Endothelial cell of umbilical vein (primary cell): ENCODE results near the gene SHISA9. TPM values are rescaled to one million over a fixed set of nuclear protein-coding genes. Genes with fewer than 3 reads are reported as not detected.

Experiments
- BruUV-seq: library from RNA; stranded (reverse); fragments of 400-500 nt; replicated peaks from 2 replicates; lab custom pipeline; 2021; lab: Mats Ljungman, UMichigan
- CTCF ChIA-PET: fragments of 300-600, 350-600 bp; sonication (Branson Sonifier 250); formaldehyde crosslinking; loops from one replicate; lab custom pipeline; 2021; ENCODE audit warnings: antibody characterized with exemption, inconsistent platforms; lab: Charles Lee
- POLR2A ChIA-PET: fragments of 300-600, 350-600 bp; sonication (Branson Sonifier 250); formaldehyde crosslinking; loops from one replicate; lab custom pipeline; 2021; ENCODE audit warnings: antibody characterized with exemption, inconsistent platforms; lab: Charles Lee
- DNase-seq: peaks from one replicate; pipeline ENCODE4 v3.0.0-alpha.2; 2011; ENCODE audit warnings: low read depth, low spot score
- FAIRE-seq: peaks from 2 replicates; lab custom pipeline; 2011; peaks lifted over from hg19 to GRCh38; lab: Jason Lieb, UNC
- H2AFZ ChIP-seq: 2 replicates; pipeline ENCODE4 v1.6.0; 2012; ENCODE audit warnings: low read depth, low read length, control low read depth, inconsistent platforms
- H3K27ac ChIP-seq: 2 replicates; pipeline ENCODE4 v1.5.1; 2011; ENCODE audit warnings: low read depth, mild to moderate bottlenecking, control low read depth, low read length, moderate library complexity; ENCODE audit not compliant: insufficient read depth
- H3K27me3 ChIP-seq, 2 experiments: 2 replicates each; pipeline versions ENCODE4 v1.6.0 to v1.6.1; 2011; ENCODE audit warnings: low read length in 2 of 2, mixed read lengths in 1 of 2; ENCODE audit not compliant: control insufficient read depth in 2 of 2, insufficient read depth in 2 of 2
- H3K36me3 ChIP-seq, 2 experiments: 2 replicates in 1 of 2; 3 replicates in 1 of 2; pipeline ENCODE4 v1.5.1; 2011; ENCODE audit warnings: low read length in 2 of 2, mild to moderate bottlenecking in 1 of 2, moderate library complexity in 1 of 2; ENCODE audit not compliant: control insufficient read depth in 2 of 2, insufficient read depth in 2 of 2; ENCODE audit errors: extremely low read depth in 1 of 2
- H3K4me1 ChIP-seq: 3 replicates; pipeline ENCODE4 v1.5.1; 2011; ENCODE audit warnings: mild to moderate bottlenecking, low read length; ENCODE audit not compliant: control insufficient read depth, insufficient read depth; ENCODE audit errors: extremely low read depth
- H3K4me2 ChIP-seq: 2 replicates; pipeline ENCODE4 v1.6.1; 2011; ENCODE audit warnings: low read length, control low read depth, mixed read lengths; ENCODE audit not compliant: insufficient read depth
- H3K4me3 ChIP-seq, 3 experiments: fragments of 200-600 bp in 1 of 3; sonication (generic), shearing (Covaris generic) in 1 of 3; replicated peaks in 1 of 3; 2 replicates each; pipeline ENCODE4 v1.5.1; 2011 to 2016; ENCODE audit warnings: control low read depth in 3 of 3, low read length in 3 of 3, mild to moderate bottlenecking in 2 of 3, inconsistent platforms in 1 of 3, low read depth in 1 of 3, moderate library complexity in 1 of 3; ENCODE audit not compliant: insufficient read depth in 1 of 3
- H3K79me2 ChIP-seq: 2 replicates; pipeline ENCODE4 v1.6.0; 2012; ENCODE audit warnings: low read length, inconsistent platforms; ENCODE audit not compliant: control insufficient read depth, insufficient read depth
- H3K9ac ChIP-seq: replicated peaks from 2 replicates; pipeline ENCODE3; 2011; ENCODE audit warnings: low read length, control low read depth; ENCODE audit not compliant: insufficient read depth; ENCODE audit errors: extremely low read depth
- H3K9me1 ChIP-seq: replicated peaks from 3 replicates; pipeline ENCODE4 v1.6.0; 2011; ENCODE audit warnings: mild to moderate bottlenecking, low read length; ENCODE audit not compliant: control insufficient read depth, insufficient read depth; ENCODE audit errors: extremely low read depth
- H3K9me3 ChIP-seq: replicated peaks from 2 replicates; pipeline ENCODE4 v1.5.1; 2012; ENCODE audit warnings: low read length, inconsistent platforms; ENCODE audit not compliant: control insufficient read depth, insufficient read depth
- H4K20me1 ChIP-seq: replicated peaks from 2 replicates; pipeline ENCODE3; 2011; ENCODE audit warnings: mild to moderate bottlenecking, low read length; ENCODE audit not compliant: control insufficient read depth, insufficient read depth; ENCODE audit errors: extremely low read depth
- EZH2 ChIP-seq: IDR thresholded peaks from 2 replicates; pipeline ENCODE4 v1.6.1; 2012; ENCODE audit warnings: borderline replicate concordance, low read depth, mild to moderate bottlenecking, moderate library complexity, low read length, inconsistent platforms; ENCODE audit not compliant: severe bottlenecking
- GATA2 ChIP-seq: IDR thresholded peaks from 2 replicates; pipeline ENCODE4 v1.7.0; 2011; ENCODE audit warnings: low read depth, mild to moderate bottlenecking, moderate library complexity, mixed read lengths, low read length; ENCODE audit not compliant: insufficient read length, insufficient read depth
- JUN ChIP-seq: IDR thresholded peaks from 2 replicates; pipeline ENCODE4 v1.6.1; 2011; ENCODE audit warnings: borderline replicate concordance, low read depth; ENCODE audit not compliant: insufficient read length, insufficient read depth
- MYC ChIP-seq: IDR thresholded peaks from one replicate; pipeline ENCODE4 v1.6.1; 2011; ENCODE audit warnings: mild to moderate bottlenecking, low read depth, low read length
- POLR2AphosphoS5 ChIP-seq: IDR thresholded peaks from 2 replicates; pipeline ENCODE4 v1.6.1; 2012; ENCODE audit warnings: low read depth, mild to moderate bottlenecking, control low read depth, low read length, moderate library complexity; ENCODE audit not compliant: insufficient read depth
- dilution Hi-C: fragments of 300-500 bp; cut with MboI; formaldehyde crosslinking; loops from one replicate; pipeline ENCODE4 v1.15.0; 2019; ENCODE audit warnings: low sequenced_read_pairs; ENCODE audit not compliant: extremely low pct_ligation_motif_present
- intact Hi-C: fragments of 100-400 bp; cut with micrococcal nuclease; formaldehyde crosslinking; loops from one replicate; pipeline ENCODE4 v1.10.0; 2022
- polyA plus RNA-seq, 4 experiments: library from polyadenylated mRNA; depleted of rRNA in 3 of 4; stranded (reverse) in 3 of 4; unstranded in 1 of 4; fragments of >200 nt; gene quantifications; 2 replicates each; pipeline versions ENCODE4 v1.2.1 to v1.2.3, GENCODE V29; 2011 to 2012; ENCODE audit warnings: missing spikeins in 1 of 4
- total RNA-seq: library from RNA; stranded (reverse); gene quantifications from 2 replicates; pipeline ENCODE4 v1.2.3, GENCODE V29; 2021
- TF ChIP-seq, protein P1 (sequence below): IDR thresholded peaks from 2 replicates; pipeline ENCODE4 v1.6.1; 2011; ENCODE audit not compliant: insufficient read depth, insufficient read length
- TF ChIP-seq, protein P2 (sequence below), 2 donors: IDR thresholded peaks; 1 replicate in 1 of 2; 2 replicates in 1 of 2; pipeline ENCODE4 v1.5.1; 2011; ENCODE audit warnings: low read length in 2 of 2, mild to moderate bottlenecking in 2 of 2, moderate library complexity in 2 of 2, control low read depth in 1 of 2, inconsistent platforms in 1 of 2, low read depth in 1 of 2; ENCODE audit not compliant: insufficient read depth in 1 of 2; ENCODE audit errors: extremely low read depth in 1 of 2

SHISA9 gene
- total and polyA plus RNA-seq, 2 donors (not counting 3 experiments of a cell fraction or from before 2014, with no cell fraction given), result not detected

GRCh38 chr16:13106464-13106863, 205.1 kb downstream of the SHISA9 start:
- TF ChIP-seq, protein P1, sequence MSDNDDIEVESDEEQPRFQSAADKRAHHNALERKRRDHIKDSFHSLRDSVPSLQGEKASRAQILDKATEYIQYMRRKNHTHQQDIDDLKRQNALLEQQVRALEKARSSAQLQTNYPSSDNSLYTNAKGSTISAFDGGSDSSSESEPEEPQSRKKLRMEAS, result no peak
- TF ChIP-seq MYC (no peak), POLR2AphosphoS5 (no peak), GATA2 (no peak), JUN (no peak)
- no peaks in the 10 kb centered on the region for H3K36me3 ChIP-seq
- BruUV-seq, result no TSS peak
- no peak overlapping the region for H3K27ac ChIP-seq
- CTCF ChIA-PET, result no interaction called here
- no peaks in the 10 kb centered on the region for H3K9me1 ChIP-seq
- H3K9ac ChIP-seq, result no peak overlapping the region
- no peak overlapping the region for H2AFZ ChIP-seq
- DNase-seq (no peak), FAIRE-seq (no peak)
- H3K4me2 ChIP-seq, result no peak overlapping the region
- no peaks in the 10 kb centered on the region for H3K79me2 ChIP-seq
- H3K4me3 ChIP-seq, result no peak overlapping the region
- dilution Hi-C loops, result no loop called here
- no peaks in the 10 kb centered on the region for H3K27me3 ChIP-seq
- POLR2A ChIA-PET, result no interaction called here
- H3K9me3 ChIP-seq, result peaks cover 3% of the 10 kb centered on the region
- no peaks in the 10 kb centered on the region for H4K20me1 ChIP-seq
- intact Hi-C loops, result no loop called here
- H3K4me1 ChIP-seq, result no peaks in the 10 kb centered on the region

DNA sequence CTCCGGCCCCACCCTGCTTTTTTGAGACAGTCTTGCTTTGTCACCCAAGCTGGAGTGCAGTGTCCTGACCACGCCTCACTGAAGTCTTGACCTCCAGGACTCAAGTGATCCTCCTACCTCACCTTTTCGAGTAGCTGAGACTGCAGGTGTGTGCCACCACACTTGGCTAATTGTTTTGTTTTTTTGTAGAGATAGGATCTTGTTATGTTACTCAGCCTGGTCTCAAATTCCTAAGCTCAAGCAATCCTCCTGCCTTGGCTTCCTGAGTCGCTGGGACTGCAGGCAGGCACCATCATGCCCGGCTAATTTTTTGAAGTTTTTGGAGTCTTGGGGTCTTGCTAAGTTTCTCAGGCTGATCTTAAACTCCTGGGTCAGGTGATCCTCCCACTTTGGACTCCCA, 206.7 kb downstream of the SHISA9 start:
- TF ChIP-seq EZH2 (no peak), GATA2 (no peak), JUN (no peak)
- TF ChIP-seq, protein P2, sequence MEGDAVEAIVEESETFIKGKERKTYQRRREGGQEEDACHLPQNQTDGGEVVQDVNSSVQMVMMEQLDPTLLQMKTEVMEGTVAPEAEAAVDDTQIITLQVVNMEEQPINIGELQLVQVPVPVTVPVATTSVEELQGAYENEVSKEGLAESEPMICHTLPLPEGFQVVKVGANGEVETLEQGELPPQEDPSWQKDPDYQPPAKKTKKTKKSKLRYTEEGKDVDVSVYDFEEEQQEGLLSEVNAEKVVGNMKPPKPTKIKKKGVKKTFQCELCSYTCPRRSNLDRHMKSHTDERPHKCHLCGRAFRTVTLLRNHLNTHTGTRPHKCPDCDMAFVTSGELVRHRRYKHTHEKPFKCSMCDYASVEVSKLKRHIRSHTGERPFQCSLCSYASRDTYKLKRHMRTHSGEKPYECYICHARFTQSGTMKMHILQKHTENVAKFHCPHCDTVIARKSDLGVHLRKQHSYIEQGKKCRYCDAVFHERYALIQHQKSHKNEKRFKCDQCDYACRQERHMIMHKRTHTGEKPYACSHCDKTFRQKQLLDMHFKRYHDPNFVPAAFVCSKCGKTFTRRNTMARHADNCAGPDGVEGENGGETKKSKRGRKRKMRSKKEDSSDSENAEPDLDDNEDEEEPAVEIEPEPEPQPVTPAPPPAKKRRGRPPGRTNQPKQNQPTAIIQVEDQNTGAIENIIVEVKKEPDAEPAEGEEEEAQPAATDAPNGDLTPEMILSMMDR (IDR thresholded peaks at IDR 0.05; ENCODE audit: extremely low read depth in 1 of 2, insufficient read depth in 1 of 2, low read depth in 1 of 2, low read length in 2 of 2), result no peak
- no peaks in the 10 kb centered on the region for H3K4me1 ChIP-seq
- no peaks in the 10 kb centered on the region for H4K20me1 ChIP-seq
- FAIRE-seq (no peak), DNase-seq (no peak)
- no peak overlapping the region for H3K27ac ChIP-seq
- peaks cover 3% of the 10 kb centered on the region for H3K9me3 ChIP-seq
- H3K4me3 ChIP-seq, result no peak overlapping the region
- H3K9me1 ChIP-seq, result no peaks in the 10 kb centered on the region
- CTCF ChIA-PET, result no interaction called here
- no TSS peak for BruUV-seq
- H3K79me2 ChIP-seq, result no peaks in the 10 kb centered on the region
- dilution Hi-C loops, result no loop called here
- no peaks in the 10 kb centered on the region for H3K27me3 ChIP-seq
- POLR2A ChIA-PET, result no interaction called here
- no peak overlapping the region for H3K4me2 ChIP-seq
- no peak overlapping the region for H2AFZ ChIP-seq
- no peaks in the 10 kb centered on the region for H3K36me3 ChIP-seq
- intact Hi-C loops, result no loop called here
- H3K9ac ChIP-seq, result no peak overlapping the region
